Muscle of arm (tissue), 12 donors: ENCODE data around the gene TTC4. TPM values are rescaled to one million over a fixed set of nuclear protein-coding genes. Genes with fewer than 3 reads are reported as not detected.

Source experiments
- DNase-seq: peaks from one replicate; pipeline ENCODE4 v3.0.0-alpha.2; 2013
- polyA plus RNA-seq, 12 donors: library from polyadenylated mRNA; unstranded; fragments of 120-200 nt; gene quantifications; one replicate each; pipeline ENCODE4 v1.2.1, GENCODE V29; 2013; ENCODE audit not compliant: insufficient read length in 12 of 12

Gene TTC4
- polyA plus RNA-seq, 12 donors: 23.1 to 33.9 (median 28.2) TPM; not detected in 1

DNA sequence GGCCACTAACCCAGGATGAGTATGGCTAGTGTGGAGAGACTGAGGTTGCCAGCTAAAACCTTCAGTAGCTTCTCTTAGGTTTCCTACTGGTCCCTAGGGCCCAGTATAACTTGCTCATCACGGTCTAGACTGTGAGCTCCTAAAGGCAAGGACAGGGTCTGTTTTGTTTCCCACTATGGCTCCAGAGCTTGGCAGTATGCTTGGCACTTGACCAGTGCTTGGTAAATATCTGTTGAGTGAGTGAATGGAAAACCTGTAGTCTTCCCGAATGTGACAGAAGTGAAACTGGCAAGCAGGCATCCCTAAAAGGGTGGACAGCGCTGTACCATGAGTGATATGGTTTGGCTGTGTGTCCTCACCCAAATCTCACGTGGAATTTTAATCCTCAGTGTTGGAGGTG lies 61.8 kb downstream of the TTC4 start:
- no peak for DNase-seq

- DNase-seq: no peak
Measured at GRCh38 chr1:54781023-54781723, 65.5 kb downstream of the TTC4 start.

DNA sequence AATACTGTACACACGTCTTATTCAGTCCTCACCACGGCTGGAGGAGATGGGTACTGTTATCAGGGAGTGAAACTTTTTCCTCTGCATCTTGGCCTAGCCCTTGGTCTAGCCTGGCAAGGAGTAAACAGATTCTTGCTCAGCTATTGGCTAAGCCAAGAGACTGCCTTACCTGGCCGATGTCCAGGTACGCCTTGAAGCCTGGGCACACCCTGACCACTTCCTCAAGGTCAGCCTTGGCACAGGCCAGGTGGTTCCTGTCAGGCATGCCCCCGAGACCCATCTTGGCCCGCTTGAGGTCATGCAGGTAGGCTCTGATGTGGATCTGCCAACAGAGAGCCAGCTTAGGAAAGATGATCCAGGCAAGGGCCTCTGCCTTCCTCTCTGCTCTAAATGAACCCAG lies 66.5 kb downstream of the TTC4 start:
- DNase-seq: no peak

GRCh38 chr1:54782588-54782987 lies 66.9 kb downstream of the TTC4 start:
- no peak for DNase-seq

DNA sequence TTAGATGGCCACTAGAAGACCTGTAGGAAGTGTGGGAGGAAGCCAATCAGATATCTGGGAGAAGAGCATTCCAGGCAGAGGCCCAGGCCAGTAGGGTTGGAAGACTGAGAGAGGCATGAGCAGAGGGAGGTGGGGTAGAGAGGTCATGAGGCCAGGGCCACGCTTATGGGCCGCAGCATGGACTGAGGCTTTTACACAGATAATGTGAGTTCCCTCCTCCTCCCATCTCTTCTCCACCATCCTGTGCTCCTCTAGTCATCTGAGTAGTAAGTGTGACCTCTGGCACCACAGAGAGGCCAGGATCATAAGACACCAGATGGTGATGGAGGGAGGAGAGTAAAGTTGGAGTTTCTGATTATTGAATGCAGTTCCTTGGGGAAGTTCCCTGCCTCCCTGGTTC lies 68.4 kb downstream of the TTC4 start:
- no peak for DNase-seq

DNA sequence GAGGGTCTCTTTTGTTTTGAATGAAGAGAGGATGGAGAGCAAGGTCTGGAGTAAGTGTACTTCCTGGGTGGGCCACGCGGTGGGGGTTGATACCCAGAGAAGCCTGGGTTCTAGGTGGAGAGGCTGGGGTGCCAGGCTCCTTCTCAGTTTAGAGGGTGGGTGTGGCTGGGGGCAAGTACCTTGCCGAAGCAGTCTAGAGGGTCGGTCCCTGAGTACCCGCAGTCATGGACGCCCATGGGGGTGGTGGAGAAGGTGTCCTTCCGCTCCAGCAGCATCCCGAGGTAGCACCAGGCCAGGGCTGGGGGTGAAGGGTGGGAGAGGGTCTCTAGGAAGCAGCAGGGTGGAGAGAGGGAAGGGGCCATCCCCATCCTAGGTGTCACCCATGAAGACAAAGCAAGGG lies 71.1 kb downstream of the TTC4 start:
- DNase-seq: no peak

DNA sequence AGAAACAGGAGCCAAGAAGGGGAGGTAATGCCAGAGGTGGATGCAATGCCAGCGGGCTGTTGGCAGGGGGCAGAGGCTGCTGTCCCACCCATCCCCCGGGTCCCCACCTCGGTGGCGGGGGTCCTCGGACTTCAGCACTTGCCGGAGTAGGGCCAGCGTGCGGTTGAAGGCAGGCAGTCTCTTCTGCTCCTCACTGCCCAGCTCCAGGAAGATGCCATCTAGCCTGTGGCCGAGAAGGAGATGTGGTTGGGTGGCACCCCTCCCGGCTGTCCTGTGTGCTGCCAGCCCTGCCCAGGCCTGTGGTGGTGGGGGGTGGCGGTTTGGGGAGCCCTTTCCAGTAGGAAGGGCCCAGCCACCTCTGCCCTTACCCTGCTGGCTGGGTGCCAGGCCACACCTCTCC lies 71.9 kb downstream of the TTC4 start:
- no peak for DNase-seq

DNA sequence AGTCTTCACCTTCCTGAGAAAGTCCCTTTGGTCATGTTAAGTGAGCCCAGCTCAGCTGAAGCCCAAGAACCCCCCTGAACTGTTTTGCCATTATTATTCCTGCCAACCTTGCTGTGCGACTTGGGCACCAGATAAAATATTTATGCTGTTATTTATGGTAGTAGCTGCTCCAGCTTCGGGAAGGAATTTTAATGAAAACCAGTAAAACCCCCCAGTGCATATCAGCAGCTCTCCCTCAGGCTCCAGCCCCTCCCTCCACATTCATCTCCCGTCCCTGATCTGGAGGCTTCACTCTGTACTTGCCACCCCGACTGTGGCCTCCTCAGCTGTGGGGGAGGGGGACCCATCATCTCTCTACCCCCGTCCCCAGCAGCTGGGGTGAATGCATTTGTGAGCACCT lies 72.8 kb downstream of the TTC4 start:
- DNase-seq: no peak

- DNase-seq: no peak
Measured at GRCh38 chr1:54791880-54792522, 76.3 kb downstream of the TTC4 start.

Other genes starting within 250 kb of the TTC4 start
- 10 to 100 TPM in 3 of 12 donors, 1 to 10 TPM in 8, not detected in 1; 3.6 to 12.4 (median 6.5) TPM for gene ACOT11, start 167.6 kb upstream of the TTC4 start, polyA plus RNA-seq
- gene FAM151A, start 92.3 kb upstream of the TTC4 start, polyA plus RNA-seq: 1 to 10 TPM in 1 of 12 donors, under 1 TPM in 9, not detected in 2; 0.15 to 1.1 (median 0.38) TPM
- gene MROH7, start 74.1 kb upstream of the TTC4 start, polyA plus RNA-seq: 10 to 100 TPM in 2 of 12 donors, 1 to 10 TPM in 9, not detected in 1; 1.5 to 12.7 (median 4.2) TPM
- gene PARS2, start 48.7 kb downstream of the TTC4 start, polyA plus RNA-seq: 1 to 10 TPM in 10 of 12 donors, not detected in 2; 3.6 to 5.4 (median 4.6) TPM
- gene TTC22, start 85.5 kb downstream of the TTC4 start, polyA plus RNA-seq: 1 to 10 TPM in 3 of 12 donors, under 1 TPM in 6, not detected in 3; 0.08 to 5.8 (median 0.14) TPM
- gene DHCR24, start 171.3 kb downstream of the TTC4 start, polyA plus RNA-seq: 10 to 100 TPM in 11 of 12 donors, not detected in 1; 15.9 to 40.1 (median 28.4) TPM